ENCODE results near the gene DOC2A. TPM values are rescaled to one million over a fixed set of nuclear protein-coding genes. Genes with fewer than 3 reads are reported as not detected.

DOC2A gene
- total and polyA plus RNA-seq, 9 of the 15 experiments (the other 6 are each of a cell fraction or from before 2014, with no cell fraction given): 0.03 to 0.38 (median 0.28) TPM; not detected in 1

GRCh38 chr16:30005341-30006094, 5.3 kb downstream of the DOC2A start (continued):
- TF ChIP-seq, protein P1, sequence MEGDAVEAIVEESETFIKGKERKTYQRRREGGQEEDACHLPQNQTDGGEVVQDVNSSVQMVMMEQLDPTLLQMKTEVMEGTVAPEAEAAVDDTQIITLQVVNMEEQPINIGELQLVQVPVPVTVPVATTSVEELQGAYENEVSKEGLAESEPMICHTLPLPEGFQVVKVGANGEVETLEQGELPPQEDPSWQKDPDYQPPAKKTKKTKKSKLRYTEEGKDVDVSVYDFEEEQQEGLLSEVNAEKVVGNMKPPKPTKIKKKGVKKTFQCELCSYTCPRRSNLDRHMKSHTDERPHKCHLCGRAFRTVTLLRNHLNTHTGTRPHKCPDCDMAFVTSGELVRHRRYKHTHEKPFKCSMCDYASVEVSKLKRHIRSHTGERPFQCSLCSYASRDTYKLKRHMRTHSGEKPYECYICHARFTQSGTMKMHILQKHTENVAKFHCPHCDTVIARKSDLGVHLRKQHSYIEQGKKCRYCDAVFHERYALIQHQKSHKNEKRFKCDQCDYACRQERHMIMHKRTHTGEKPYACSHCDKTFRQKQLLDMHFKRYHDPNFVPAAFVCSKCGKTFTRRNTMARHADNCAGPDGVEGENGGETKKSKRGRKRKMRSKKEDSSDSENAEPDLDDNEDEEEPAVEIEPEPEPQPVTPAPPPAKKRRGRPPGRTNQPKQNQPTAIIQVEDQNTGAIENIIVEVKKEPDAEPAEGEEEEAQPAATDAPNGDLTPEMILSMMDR (IDR thresholded peaks at IDR 0.05 in 2 of 3, conservative IDR thresholded peaks at IDR 0.05 in 1 of 3; ENCODE audit: insufficient read depth in 2 of 3, low read depth in 1 of 3, low read length in 3 of 3): peak; percentile 88
- TF ChIP-seq TBL1XR1 (IDR thresholded peaks at IDR 0.05; ENCODE audit: low read length in 2 of 2) (no peak), RAD21 (CRISPR knock-in tag; conservative IDR thresholded peaks at IDR 0.05 in 1 of 2, IDR thresholded peaks at IDR 0.05 in 1 of 2) (peak; percentile 73 to 80), MAZ (CRISPR knock-in tag; conservative IDR thresholded peaks at IDR 0.05 in 1 of 2, IDR thresholded peaks at IDR 0.05 in 1 of 2) (peak; percentile 35 to 69; a peak in 1 of 4 replicates), DEAF1 (CRISPR knock-in tag; IDR thresholded peaks at IDR 0.05) (0 out of 2 replicates have a peak, but pooled peaks have one; percentile 40), FOXA1 (IDR thresholded peaks at IDR 0.05; ENCODE audit: borderline replicate concordance) (no peak), RBFOX2 (IDR thresholded peaks at IDR 0.05; ENCODE audit: low read depth, low read length) (peak; percentile 46; the same call in 1 of the 2 replicates), ZNF507 (tag; conservative IDR thresholded peaks at IDR 0.05) (no peak), SMC3 (conservative IDR thresholded peaks at IDR 0.05; ENCODE audit: insufficient read depth, low read depth, low read length) (peak; percentile 58), SOX6 (IDR thresholded peaks at IDR 0.05) (no peak), XRCC5 (IDR thresholded peaks at IDR 0.05; ENCODE audit: low read depth, low read length) (peak; percentile 53; the same call in 1 of the 2 replicates), ZBTB7A (IDR thresholded peaks at IDR 0.05; ENCODE audit: borderline replicate concordance, control insufficient read depth, low read depth, low read length) (peak; percentile 47; the same call in 1 of the 2 replicates), ZNF717 (CRISPR knock-in tag; IDR thresholded peaks at IDR 0.05) (no peak), GATAD2B (IDR thresholded peaks at IDR 0.05; ENCODE audit: borderline replicate concordance) (no peak), PCBP2 (IDR thresholded peaks at IDR 0.05; ENCODE audit: low read depth, low read length, poor library complexity, severe bottlenecking) (no peak), ZSCAN32 (CRISPR knock-in tag; IDR thresholded peaks at IDR 0.05) (no peak), ZNF79 (CRISPR knock-in tag; IDR thresholded peaks at IDR 0.05; ENCODE audit: low read depth) (no peak), LARP7 (IDR thresholded peaks at IDR 0.05) (no peak), VEZF1 (CRISPR knock-in tag; IDR thresholded peaks at IDR 0.05) (peak; percentile 42; the same call in 1 of the 2 replicates), KLF10 (CRISPR knock-in tag; IDR thresholded peaks at IDR 0.05) (no peak)
- TF ChIP-seq, protein P2, sequence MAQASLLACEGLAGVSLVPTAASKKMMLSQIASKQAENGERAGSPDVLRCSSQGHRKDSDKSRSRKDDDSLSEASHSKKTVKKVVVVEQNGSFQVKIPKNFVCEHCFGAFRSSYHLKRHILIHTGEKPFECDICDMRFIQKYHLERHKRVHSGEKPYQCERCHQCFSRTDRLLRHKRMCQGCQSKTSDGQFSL (CRISPR knock-in tag; IDR thresholded peaks at IDR 0.05): peak; percentile 79; the same call in 1 of the 2 replicates
- TF ChIP-seq, protein P2 (tag; IDR thresholded peaks at IDR 0.05): no peak
